ENCODE results near the gene TMEM178B.

The TMEM178B gene

DNA sequence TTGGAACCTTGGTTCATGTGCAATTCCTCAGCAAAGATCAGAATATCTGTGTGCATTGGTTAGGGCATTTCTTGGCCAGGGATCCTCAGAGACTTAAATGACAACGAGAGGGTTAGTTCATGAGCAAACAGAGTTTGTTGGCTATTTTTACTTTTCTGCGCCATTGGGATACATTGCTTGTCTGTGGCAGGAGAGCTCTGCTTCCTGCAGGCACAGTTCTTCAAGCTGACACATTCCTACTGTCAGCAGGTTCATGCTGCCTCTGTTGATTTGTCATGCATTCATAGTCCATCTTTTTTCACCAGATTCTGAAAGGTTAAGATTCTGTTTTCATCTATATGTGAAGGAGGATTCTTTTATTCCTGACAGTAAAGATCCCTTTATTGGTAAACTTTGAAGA is 139.4 kb downstream of the TMEM178B start:
- no peak overlapping the region for H3K4me3 ChIP-seq (ENCODE audit: control insufficient read depth, low read depth, low read length)
- DNase-seq (ENCODE audit: low read depth): no peak
- TF ChIP-seq, protein P1, sequence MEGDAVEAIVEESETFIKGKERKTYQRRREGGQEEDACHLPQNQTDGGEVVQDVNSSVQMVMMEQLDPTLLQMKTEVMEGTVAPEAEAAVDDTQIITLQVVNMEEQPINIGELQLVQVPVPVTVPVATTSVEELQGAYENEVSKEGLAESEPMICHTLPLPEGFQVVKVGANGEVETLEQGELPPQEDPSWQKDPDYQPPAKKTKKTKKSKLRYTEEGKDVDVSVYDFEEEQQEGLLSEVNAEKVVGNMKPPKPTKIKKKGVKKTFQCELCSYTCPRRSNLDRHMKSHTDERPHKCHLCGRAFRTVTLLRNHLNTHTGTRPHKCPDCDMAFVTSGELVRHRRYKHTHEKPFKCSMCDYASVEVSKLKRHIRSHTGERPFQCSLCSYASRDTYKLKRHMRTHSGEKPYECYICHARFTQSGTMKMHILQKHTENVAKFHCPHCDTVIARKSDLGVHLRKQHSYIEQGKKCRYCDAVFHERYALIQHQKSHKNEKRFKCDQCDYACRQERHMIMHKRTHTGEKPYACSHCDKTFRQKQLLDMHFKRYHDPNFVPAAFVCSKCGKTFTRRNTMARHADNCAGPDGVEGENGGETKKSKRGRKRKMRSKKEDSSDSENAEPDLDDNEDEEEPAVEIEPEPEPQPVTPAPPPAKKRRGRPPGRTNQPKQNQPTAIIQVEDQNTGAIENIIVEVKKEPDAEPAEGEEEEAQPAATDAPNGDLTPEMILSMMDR (IDR thresholded peaks at IDR 0.05; ENCODE audit: control insufficient read depth, insufficient read depth, low read depth, low read length, missing control alignments): no peak

DNA sequence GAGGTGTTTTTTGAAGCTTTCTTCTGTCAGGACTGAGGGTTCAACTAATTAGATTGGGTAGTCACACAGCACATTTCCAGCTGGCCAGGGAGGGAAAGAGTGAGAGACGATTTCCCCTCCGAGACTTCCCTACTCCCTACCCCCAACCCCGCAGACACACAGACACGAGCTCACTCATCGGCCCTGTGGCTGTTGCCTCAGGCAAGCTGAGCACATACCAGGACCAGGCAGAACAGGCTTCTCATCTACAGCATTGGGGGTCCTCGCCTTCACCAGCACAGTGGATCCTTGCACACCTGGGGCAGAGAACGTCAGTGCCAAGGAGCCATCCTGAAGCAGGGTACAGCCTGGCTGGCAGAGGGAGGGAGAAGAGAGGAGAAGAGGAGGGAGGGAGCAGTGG is 144.1 kb downstream of the TMEM178B start:
- DNase-seq (ENCODE audit: low read depth): no peak
- TF ChIP-seq, protein P1 (IDR thresholded peaks at IDR 0.05; ENCODE audit: control insufficient read depth, insufficient read depth, low read depth, low read length, missing control alignments): no peak
- H3K4me3 ChIP-seq (ENCODE audit: control insufficient read depth, low read depth, low read length): no peak overlapping the region

DNA sequence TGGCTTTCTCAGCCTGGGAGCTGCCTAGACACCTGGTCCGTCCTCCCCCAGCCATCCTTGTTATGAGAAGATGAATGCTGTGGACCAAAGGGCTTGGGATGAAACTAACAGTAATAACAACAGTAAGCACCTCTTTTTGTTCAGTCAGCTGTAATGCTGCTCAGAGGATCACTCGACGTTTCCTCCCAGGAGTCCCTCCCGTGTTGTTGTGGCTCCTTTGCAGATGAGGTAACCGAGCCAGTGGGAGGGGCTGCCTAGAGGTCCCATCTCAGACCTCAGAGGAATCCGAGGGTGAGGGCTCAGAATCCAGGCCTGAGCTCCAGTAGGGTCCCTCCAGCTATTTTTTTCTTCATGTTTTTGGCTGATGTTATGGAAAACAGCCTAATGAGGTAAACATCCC is 145.1 kb downstream of the TMEM178B start:
- DNase-seq (ENCODE audit: low read depth): no peak
- TF ChIP-seq, protein P1 (IDR thresholded peaks at IDR 0.05; ENCODE audit: control insufficient read depth, insufficient read depth, low read depth, low read length, missing control alignments): no peak
- no peak overlapping the region for H3K4me3 ChIP-seq (ENCODE audit: control insufficient read depth, low read depth, low read length)

DNA sequence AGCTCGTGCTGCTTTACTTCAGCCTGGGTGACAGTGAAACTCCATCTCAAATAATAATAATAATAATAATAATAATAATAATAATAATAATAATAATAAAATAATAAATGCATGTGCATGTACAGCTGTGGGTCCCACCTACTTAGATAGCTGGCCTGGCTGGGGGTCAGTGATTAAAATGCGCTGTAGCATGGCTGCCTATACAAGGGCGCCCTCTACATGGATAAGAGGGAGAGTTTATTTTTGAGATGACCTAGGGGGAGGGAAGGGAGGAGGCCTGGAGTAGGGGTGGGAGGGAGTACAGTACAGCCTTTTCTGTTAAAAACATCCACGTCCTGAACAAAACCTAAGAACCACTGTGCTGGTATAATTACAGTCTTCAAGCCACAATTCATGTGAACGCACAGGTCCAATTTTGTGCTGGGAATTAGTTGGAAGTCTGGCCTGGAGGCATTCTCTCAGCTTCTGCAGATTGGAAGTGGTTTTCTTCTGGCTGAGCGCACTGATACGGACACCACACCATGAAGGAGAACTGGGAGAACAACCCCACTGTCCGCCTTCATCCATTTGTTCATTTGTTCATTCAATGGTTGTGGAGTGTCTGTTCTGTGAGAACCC is 146.5 kb downstream of the TMEM178B start:
- TF ChIP-seq, protein P1 (IDR thresholded peaks at IDR 0.05; ENCODE audit: control insufficient read depth, insufficient read depth, low read depth, low read length, missing control alignments): no peak
- no peak overlapping the region for H3K4me3 ChIP-seq (ENCODE audit: control insufficient read depth, low read depth, low read length)
- no peak for DNase-seq (ENCODE audit: low read depth)

DNA sequence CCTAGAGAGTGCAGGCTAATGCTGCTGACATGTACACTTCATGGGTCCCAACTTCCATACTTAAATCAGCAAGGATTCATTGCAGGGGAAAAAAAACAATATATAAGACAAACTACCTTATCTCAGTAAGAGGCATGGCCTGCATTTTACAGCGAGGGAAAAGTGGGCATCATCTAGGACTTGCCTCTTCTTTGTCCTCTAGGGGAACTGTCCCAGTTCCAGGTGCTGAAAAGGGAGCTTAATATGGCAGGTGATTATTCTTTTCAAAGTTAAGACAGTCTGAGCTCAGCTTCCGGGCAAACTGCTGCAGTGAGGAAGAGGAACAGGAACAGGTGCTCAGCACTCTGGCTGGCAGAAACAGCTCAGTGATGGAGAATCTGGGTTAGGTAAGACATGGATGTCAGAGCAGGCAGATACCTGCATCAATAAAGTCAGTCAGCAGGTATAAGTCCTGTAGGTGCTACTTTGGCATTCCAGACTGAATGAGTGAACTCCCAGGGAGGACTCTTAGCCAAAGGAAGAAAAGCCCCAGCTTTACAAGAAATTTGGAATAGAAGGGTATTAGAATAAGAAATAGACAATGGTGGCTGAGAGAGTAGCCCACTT is 147.2 kb downstream of the TMEM178B start:
- DNase-seq (ENCODE audit: low read depth): no peak
- H3K4me3 ChIP-seq (ENCODE audit: control insufficient read depth, low read depth, low read length): no peak overlapping the region
- TF ChIP-seq, protein P1 (IDR thresholded peaks at IDR 0.05; ENCODE audit: control insufficient read depth, insufficient read depth, low read depth, low read length, missing control alignments): no peak

DNA sequence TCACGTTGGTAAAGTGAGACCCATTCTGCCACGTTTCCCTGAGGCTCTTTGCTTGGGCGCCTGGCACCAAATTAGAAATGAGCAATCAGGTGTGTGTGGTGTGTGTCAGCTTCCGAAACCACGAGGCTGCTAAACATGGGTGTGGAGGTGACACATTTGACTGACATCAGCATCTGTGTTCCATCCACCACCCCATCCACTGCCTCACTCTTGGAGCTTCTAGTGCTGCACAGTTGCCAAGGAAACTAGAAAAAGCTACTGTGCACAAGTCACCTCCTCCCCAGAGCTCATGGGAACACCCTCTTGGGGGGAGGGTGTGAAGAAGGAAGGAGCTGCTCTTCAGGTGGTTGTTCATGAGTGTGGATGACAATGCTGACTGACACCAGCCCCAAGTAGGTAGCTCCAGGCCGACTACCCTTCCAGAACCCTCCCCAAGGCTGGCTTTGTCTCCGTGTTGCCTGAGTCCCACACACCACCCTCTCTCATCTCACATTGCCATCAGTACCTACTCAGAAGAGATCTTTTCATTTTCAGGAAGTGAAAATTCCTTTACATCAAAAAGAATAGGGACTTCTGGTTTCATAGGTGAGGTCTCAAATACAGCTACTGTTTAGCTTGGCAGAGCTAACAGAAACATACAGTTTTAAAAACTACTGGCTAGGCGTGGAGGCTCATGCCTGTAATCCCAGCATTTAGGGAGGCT is 152.2 kb downstream of the TMEM178B start:
- TF ChIP-seq, protein P1 (IDR thresholded peaks at IDR 0.05; ENCODE audit: control insufficient read depth, insufficient read depth, low read depth, low read length, missing control alignments): no peak
- DNase-seq (ENCODE audit: low read depth): no peak
- H3K4me3 ChIP-seq (ENCODE audit: control insufficient read depth, low read depth, low read length): no peak overlapping the region
